HepG2 (cell line): ENCODE results near the gene GPRC5D. TPM values are rescaled to one million over a fixed set of nuclear protein-coding genes. Genes with fewer than 3 reads are reported as not detected.

Experiments
- AKNA ChIP-seq: sonication (generic); formaldehyde crosslinking; IDR thresholded peaks from 2 replicates; pipeline ENCODE4 v1.4.0; 2020; ENCODE audit warnings: missing genetic modification reagents, borderline replicate concordance
- ATF6 ChIP-seq: sonication (generic); formaldehyde crosslinking; conservative IDR thresholded peaks from 2 replicates; pipeline ENCODE4 v1.4.0; 2020; ENCODE audit warnings: missing genetic modification reagents
- CC2D1A ChIP-seq: sonication (generic); formaldehyde crosslinking; IDR thresholded peaks from 2 replicates; pipeline ENCODE4 v1.8.1; 2023; ENCODE audit warnings: mild to moderate bottlenecking, missing genetic modification reagents
- DMTF1 ChIP-seq: sonication (generic); formaldehyde crosslinking; IDR thresholded peaks from 2 replicates; pipeline ENCODE4 v1.4.0; 2020; ENCODE audit warnings: mild to moderate bottlenecking, missing genetic modification reagents
- DRAP1 ChIP-seq: IDR thresholded peaks from 2 replicates; pipeline ENCODE4 v1.6.1; 2016; ENCODE audit warnings: missing genetic modification reagents, missing compliant biosample characterization
- HOXA9 ChIP-seq: sonication (generic); formaldehyde crosslinking; IDR thresholded peaks from 2 replicates; pipeline ENCODE4 v1.8.1; 2022; ENCODE audit warnings: missing genetic modification reagents, mild to moderate bottlenecking, moderate library complexity, borderline replicate concordance
- RXRB ChIP-seq: IDR thresholded peaks from 2 replicates; pipeline ENCODE4 v1.6.1; 2016; ENCODE audit warnings: borderline replicate concordance, missing genetic modification reagents, missing compliant biosample characterization
- SNAPC2 ChIP-seq: sonication (generic); formaldehyde crosslinking; IDR thresholded peaks from 2 replicates; pipeline ENCODE4 v1.8.1; 2022; ENCODE audit warnings: mild to moderate bottlenecking, missing genetic modification reagents
- TOPORS ChIP-seq: sonication (generic); formaldehyde crosslinking; IDR thresholded peaks from 2 replicates; pipeline ENCODE4 v1.8.0; 2023; ENCODE audit warnings: mild to moderate bottlenecking, missing genetic modification reagents
- ZBTB10 ChIP-seq: sonication (generic); formaldehyde crosslinking; IDR thresholded peaks from 2 replicates; pipeline ENCODE4 v1.4.0; 2020; ENCODE audit warnings: missing genetic modification reagents, borderline replicate concordance
- ZBTB46 ChIP-seq: sonication (generic); formaldehyde crosslinking; IDR thresholded peaks from 2 replicates; pipeline ENCODE4 v1.4.0; 2020; ENCODE audit warnings: mild to moderate bottlenecking, missing genetic modification reagents, borderline replicate concordance
- ZNF747 ChIP-seq: sonication (generic); formaldehyde crosslinking; IDR thresholded peaks from 2 replicates; pipeline ENCODE4 v1.8.1; 2023; ENCODE audit warnings: missing genetic modification reagents, mild to moderate bottlenecking, borderline replicate concordance
- ZNF749 ChIP-seq: sonication (generic); formaldehyde crosslinking; IDR thresholded peaks from 2 replicates; pipeline ENCODE4 v1.8.0; 2022; ENCODE audit warnings: mild to moderate bottlenecking, missing genetic modification reagents, moderate library complexity, borderline replicate concordance
- polyA plus RNA-seq, 8 experiments: library from polyadenylated mRNA; depleted of rRNA in 3 of 8; stranded (reverse) in 7 of 8; unstranded in 1 of 8; fragments of >200 nt; fragmentation: Illumina TruSeq in 4 of 8; extraction: Trizol in 4 of 8; gene quantifications; 2 replicates each; pipeline versions ENCODE4 v1.2.1 to v1.2.3, GENCODE V29; 2011 to 2016; ENCODE audit warnings: low read depth in 4 of 8, missing spikeins in 1 of 8, mixed read lengths in 1 of 8; ENCODE audit not compliant: insufficient read depth in 1 of 8
- total RNA-seq, 5 experiments: library from RNA; depleted of rRNA; stranded (reverse); fragments of >200 nt; fragmentation: Illumina TruSeq; extraction: Trizol; gene quantifications; 2 replicates each; pipeline ENCODE4 v1.2.3, GENCODE V29; 2016; ENCODE audit warnings: low read depth in 1 of 5

The GPRC5D gene
- total and polyA plus RNA-seq, 2 of the 13 experiments (the other 11 are each of a cell fraction or from before 2014, with no cell fraction given), result not detected

GRCh38 chr12:12999959-13000615 lies 48.1 kb upstream of the GPRC5D start, which contains the start of gene HEBP1 (continued):
- TF ChIP-seq ZBTB46, result no peak
- TF ChIP-seq TOPORS (CRISPR knock-in tag), result no peak
- TF ChIP-seq ATF6, result no peak; the same call in 1 of the 2 replicates
- no peak for TF ChIP-seq DMTF1 (CRISPR knock-in tag)
- no peak for TF ChIP-seq AKNA (CRISPR knock-in tag)
- TF ChIP-seq SNAPC2 (CRISPR knock-in tag), result no peak
- TF ChIP-seq ZBTB10, result no peak
- no peak for TF ChIP-seq ZNF747
- no peak for TF ChIP-seq CC2D1A (CRISPR knock-in tag)
- TF ChIP-seq RXRB (CRISPR knock-in tag), result no peak
- TF ChIP-seq DRAP1, result no peak; the same call in 1 of the 2 replicates
- peak; percentile 83 for TF ChIP-seq HOXA9 (CRISPR knock-in tag)
- no peak; the same call in 1 of the 2 replicates for TF ChIP-seq ZNF749 (CRISPR knock-in tag)
